H1 (cell line): ENCODE results near the gene ARRB1. TPM values are rescaled to one million over a fixed set of nuclear protein-coding genes. Genes with fewer than 3 reads are reported as not detected.

Experiments used
- CTCF ChIA-PET: fragments of 300-600 bp; sonication (Branson Sonifier 250); formaldehyde crosslinking; loops from one replicate; lab custom pipeline; 2021; ENCODE audit not compliant: partially characterized antibody; lab: Charles Lee
- POLR2A ChIA-PET: fragments of 300-600 bp; sonication (Branson Sonifier 250); formaldehyde crosslinking; loops from one replicate; lab custom pipeline; 2021; ENCODE audit warnings: inconsistent platforms; ENCODE audit not compliant: partially characterized antibody; lab: Charles Lee
- DNase-seq, 2 experiments: peaks; one replicate each; pipeline versions ENCODE4 v3.0.0 to v3.0.0-alpha.2; 2010 to 2022; ENCODE audit warnings: low spot score in 2 of 2, low read depth in 1 of 2, mixed read lengths in 1 of 2
- FAIRE-seq: peaks from 2 replicates; lab custom pipeline; 2011; peaks lifted over from hg19 to GRCh38; lab: Jason Lieb, UNC
- H2AFZ ChIP-seq: 2 replicates; pipeline ENCODE4 v1.8.1; 2012; ENCODE audit warnings: low read length, inconsistent platforms
- H2AK5ac ChIP-seq: 2 replicates; pipeline ENCODE4 v1.6.1; 2013; ENCODE audit warnings: low read depth, low read length
- H2BK120ac ChIP-seq: replicated peaks from 2 replicates; pipeline ENCODE3; 2013; ENCODE audit warnings: low read depth, low read length, inconsistent platforms
- H2BK12ac ChIP-seq: 2 replicates; pipeline ENCODE4 v1.6.1; 2013; ENCODE audit warnings: low read depth, low read length
- H2BK15ac ChIP-seq: 2 replicates; pipeline ENCODE4 v1.6.1; 2013; ENCODE audit warnings: low read length
- H2BK20ac ChIP-seq: 2 replicates; pipeline ENCODE4 v1.6.1; 2013; ENCODE audit warnings: low read length
- H2BK5ac ChIP-seq: 2 replicates; pipeline ENCODE4 v1.6.1; 2013; ENCODE audit warnings: low read depth, low read length
- H3K14ac ChIP-seq: 2 replicates; pipeline ENCODE4 v1.6.1; 2013; ENCODE audit warnings: inconsistent platforms; ENCODE audit not compliant: insufficient read length
- H3K18ac ChIP-seq: 2 replicates; pipeline ENCODE4 v1.6.1; 2013; ENCODE audit warnings: low read length; ENCODE audit errors: extremely low read depth
- H3K23ac ChIP-seq: 2 replicates; pipeline ENCODE4 v1.6.1; 2013; ENCODE audit warnings: inconsistent platforms; ENCODE audit not compliant: insufficient read length
- H3K23me2 ChIP-seq: 2 replicates; pipeline ENCODE4 v1.6.1; 2013; ENCODE audit warnings: low read depth, low read length
- H3K27ac ChIP-seq: 2 replicates; pipeline ENCODE4 v1.6.1; 2011; ENCODE audit warnings: low read depth, low read length, inconsistent platforms
- H3K27me3 ChIP-seq, 4 experiments: replicated peaks in 1 of 4; 1 replicate in 1 of 4; 2 replicates in 3 of 4; pipeline versions ENCODE4 v1.6.1 to v1.8.1; 2011 to 2013; ENCODE audit warnings: low read length in 3 of 4, mild to moderate bottlenecking in 3 of 4, inconsistent platforms in 2 of 4, mixed read lengths in 2 of 4, moderate library complexity in 1 of 4; ENCODE audit not compliant: control insufficient read depth in 3 of 4, insufficient read depth in 3 of 4; ENCODE audit errors: extremely low read depth in 1 of 4
- H3K36me3 ChIP-seq, 4 experiments: 2 replicates each; pipeline versions ENCODE4 v1.6.1 to v1.8.1; 2011 to 2013; ENCODE audit warnings: mild to moderate bottlenecking in 4 of 4, low read length in 3 of 4, moderate library complexity in 2 of 4, control low read depth in 1 of 4, inconsistent platforms in 1 of 4; ENCODE audit not compliant: insufficient read depth in 4 of 4, control insufficient read depth in 2 of 4
- H3K4ac ChIP-seq: replicated peaks from 2 replicates; pipeline ENCODE3; 2013; ENCODE audit warnings: low read length, low read depth, mixed read lengths, inconsistent platforms; ENCODE audit not compliant: insufficient read length
- H3K4me1 ChIP-seq, 4 experiments: replicated peaks in 1 of 4; 1 replicate in 1 of 4; 2 replicates in 3 of 4; pipeline versions ENCODE4 v1.6.1 to v1.8.1; 2011 to 2013; ENCODE audit warnings: low read length in 3 of 4, inconsistent platforms in 2 of 4, mixed read lengths in 1 of 4; ENCODE audit not compliant: insufficient read depth in 4 of 4, control insufficient read depth in 3 of 4
- H3K4me2 ChIP-seq, 2 experiments: 2 replicates each; pipeline versions ENCODE4 v1.6.1 to v1.8.1; 2011 to 2013; ENCODE audit warnings: low read depth in 2 of 2, low read length in 2 of 2, control low read depth in 1 of 2, inconsistent platforms in 1 of 2, mild to moderate bottlenecking in 1 of 2; ENCODE audit not compliant: insufficient read depth in 1 of 2
- H3K4me3 ChIP-seq, 4 experiments: fragments of 200-600, 300-600 bp in 1 of 4; sonication (generic), shearing (Covaris generic), sonication (Bioruptor Twin) in 1 of 4; 2 replicates each; pipeline versions ENCODE4 v1.5.1 to v1.8.1; 2011 to 2016; ENCODE audit warnings: low read length in 4 of 4, low read depth in 3 of 4, control low read depth in 2 of 4, inconsistent platforms in 2 of 4, mild to moderate bottlenecking in 2 of 4, mixed read lengths in 1 of 4, moderate library complexity in 1 of 4; ENCODE audit not compliant: insufficient read depth in 2 of 4; ENCODE audit errors: extremely low read depth in 1 of 4
- H3K56ac ChIP-seq: replicated peaks from 2 replicates; pipeline ENCODE3; 2013; ENCODE audit warnings: low read depth, mild to moderate bottlenecking, mixed read lengths, low read length, inconsistent platforms; ENCODE audit not compliant: insufficient read length
- H3K79me1 ChIP-seq: 2 replicates; pipeline ENCODE4 v1.6.1; 2013; ENCODE audit warnings: low read depth, low read length, control low read depth
- H3K79me2 ChIP-seq, 2 experiments: 2 replicates each; pipeline versions ENCODE4 v1.6.1 to v1.8.1; 2012 to 2013; ENCODE audit warnings: low read length in 2 of 2, mild to moderate bottlenecking in 2 of 2, inconsistent platforms in 1 of 2; ENCODE audit not compliant: insufficient read depth in 2 of 2, control insufficient read depth in 1 of 2
- H3K9ac ChIP-seq, 4 experiments: replicated peaks in 1 of 4; 1 replicate in 1 of 4; 2 replicates in 3 of 4; pipeline versions ENCODE4 v1.6.1 to v1.8.1; 2011 to 2013; ENCODE audit warnings: low read depth in 3 of 4, low read length in 3 of 4, control low read depth in 2 of 4, mild to moderate bottlenecking in 2 of 4, moderate library complexity in 2 of 4, inconsistent platforms in 1 of 4; ENCODE audit errors: extremely low read depth in 1 of 4
- H3K9me3 ChIP-seq, 2 experiments: 2 replicates each; pipeline versions ENCODE4 v1.6.1 to v1.8.1; 2012 to 2013; ENCODE audit warnings: mild to moderate bottlenecking in 2 of 2, moderate library complexity in 2 of 2, control low read depth in 1 of 2, inconsistent platforms in 1 of 2, low read depth in 1 of 2, low read length in 1 of 2, mixed read lengths in 1 of 2; ENCODE audit not compliant: insufficient read depth in 2 of 2
- H4K20me1 ChIP-seq, 2 experiments: replicated peaks in 1 of 2; 2 replicates each; pipeline versions ENCODE3 to v1.8.1; 2011 to 2013; ENCODE audit warnings: inconsistent platforms in 2 of 2, low read length in 2 of 2, mild to moderate bottlenecking in 1 of 2; ENCODE audit not compliant: insufficient read depth in 2 of 2, control insufficient read depth in 1 of 2
- H4K5ac ChIP-seq: 2 replicates; pipeline ENCODE4 v1.6.1; 2013; ENCODE audit warnings: low read length, low read depth, mixed read lengths, inconsistent platforms; ENCODE audit not compliant: insufficient read length
- H4K8ac ChIP-seq: 2 replicates; pipeline ENCODE4 v1.8.0; 2013; ENCODE audit warnings: mild to moderate bottlenecking, moderate library complexity, low read length, inconsistent platforms; ENCODE audit not compliant: insufficient read depth; ENCODE audit errors: extremely low read depth
- H4K91ac ChIP-seq: replicated peaks from 2 replicates; pipeline ENCODE3; 2013; ENCODE audit warnings: low read length, mixed read lengths, inconsistent platforms; ENCODE audit not compliant: insufficient read length
- BACH1 ChIP-seq: IDR thresholded peaks from 2 replicates; pipeline ENCODE4 v1.6.1; 2012; ENCODE audit warnings: low read length, improper control_type of control experiment
- WGBS, 2 experiments: shearing (Covaris generic) in 1 of 2; methylation state at CpG; one replicate each; pipeline versions ENCODE4 v1.1.6 to v1.1.7; 2013 to 2015; ENCODE audit warnings: low lambda C conversion rate in 2 of 2, mixed read lengths in 2 of 2, inconsistent platforms in 1 of 2, low coverage in 1 of 2, missing lambda C conversion rate in 1 of 2; ENCODE audit not compliant: insufficient replicate concordance in 2 of 2, insufficient coverage in 1 of 2, insufficient read length in 1 of 2; ENCODE audit errors: extremely low coverage in 1 of 2, missing lambda C conversion rate in 1 of 2; 5-methylcytosine and 5-hydroxymethylcytosine counted together
- polyA plus RNA-seq, 7 experiments: library from polyadenylated mRNA; depleted of rRNA in 3 of 7; stranded (reverse) in 5 of 7; unstranded in 2 of 7; fragments of >200 nt in 5 of 7; fragments of 200-250 nt in 2 of 7; gene quantifications; 1 replicate in 5 of 7; 2 replicates in 1 of 7; 4 replicates in 1 of 7; pipeline versions ENCODE4 v1.2.1 to v1.2.3, GENCODE V29; 2011 to 2013; ENCODE audit warnings: missing spikeins in 2 of 7, mixed read lengths in 2 of 7
- total RNA-seq: library from RNA; stranded (reverse); fragmentation: NEBNext Ultra II Directional; extraction: Animal tissue kit (Norgen Biotek cat#: 25700); gene quantifications from 2 replicates; pipeline ENCODE4 v1.2.1, GENCODE V29; 2021

ARRB1 gene
- total and polyA plus RNA-seq, 2 of the 8 experiments (the other 6 are each of a cell fraction or from before 2014, with no cell fraction given) = 9.4 to 31.8 TPM

GRCh38 chr11:75238595-75239440, 112.6 kb downstream of the ARRB1 start:
- H3K27me3 ChIP-seq = peaks cover 24 to 42% (median 36%) of the 10 kb centered on the region in 4 experiments
- H2BK12ac ChIP-seq = no peak overlapping the region; the same call in 1 of the 2 replicates
- WGBS, 2 experiments = 87% methylated on average over 9 of the region's 9 CpGs; no CpG with 5 or more reads in 1 of the 2 experiments
- no peak overlapping the region for H3K23ac ChIP-seq
- no peak overlapping the region for H2BK5ac ChIP-seq
- no peak overlapping the region for H3K9ac ChIP-seq
- H3K14ac ChIP-seq = no peak overlapping the region
- H2BK120ac ChIP-seq = no peak overlapping the region
- no peak for FAIRE-seq
- H4K8ac ChIP-seq = no peak overlapping the region
- no peak overlapping the region for H3K56ac ChIP-seq
- H2BK15ac ChIP-seq = no peak overlapping the region; the same call in 1 of the 2 replicates
- H4K91ac ChIP-seq = no peak overlapping the region
- CTCF ChIA-PET = interaction anchor here (1.4 to 45.7 kb wide), 8 partner anchors 4 to 309 kb away, joined by 3 to 952 read pairs (median 16); partner anchors contain the start of genes SLCO2B1 and TPBGL
- peaks cover 5 to 22% (median 13%) of the 10 kb centered on the region in 4 experiments for H3K4me1 ChIP-seq
- H3K23me2 ChIP-seq = peaks cover 12% of the 10 kb centered on the region; the same call in 1 of the 2 replicates
- H3K9me3 ChIP-seq = no peaks in the 10 kb centered on the region
- no peak overlapping the region for H3K4me3 ChIP-seq
- H3K27ac ChIP-seq = no peak overlapping the region
- H2AK5ac ChIP-seq = no peak overlapping the region
- DNase-seq = no peak
- H3K4me2 ChIP-seq = peak overlapping the region in 1 of 2 experiments; percentile 83; a peak in 1 of 4 replicates
- H4K5ac ChIP-seq = no peak overlapping the region
- no peaks in the 10 kb centered on the region for H3K79me1 ChIP-seq
- POLR2A ChIA-PET = interaction anchor here (0.6 to 2.4 kb wide), 4 partner anchors 15 to 34 kb away, joined by 3 to 10 read pairs (median 3); no protein-coding TSS in a partner anchor
- H3K36me3 ChIP-seq = no peaks in the 10 kb centered on the region
- peaks cover 0 to 3% of the 10 kb centered on the region in 2 experiments for H4K20me1 ChIP-seq
- H3K4ac ChIP-seq = no peak overlapping the region
- no peak overlapping the region for H2BK20ac ChIP-seq
- no peaks in the 10 kb centered on the region for H3K79me2 ChIP-seq
- H3K18ac ChIP-seq = no peak overlapping the region
- no peak overlapping the region for H2AFZ ChIP-seq
- TF ChIP-seq BACH1 = no peak
